ENCODE data around the gene TSPAN11. TPM values are rescaled to one million over a fixed set of nuclear protein-coding genes. Genes with fewer than 3 reads are reported as not detected.
A peak's percentile ranks its signal among the peaks of the same experiment; 100 is the strongest.

The TSPAN11 gene
- total and polyA plus RNA-seq, 2 experiments from 2014 or later, result 2.1 to 6.0 TPM

DNA sequence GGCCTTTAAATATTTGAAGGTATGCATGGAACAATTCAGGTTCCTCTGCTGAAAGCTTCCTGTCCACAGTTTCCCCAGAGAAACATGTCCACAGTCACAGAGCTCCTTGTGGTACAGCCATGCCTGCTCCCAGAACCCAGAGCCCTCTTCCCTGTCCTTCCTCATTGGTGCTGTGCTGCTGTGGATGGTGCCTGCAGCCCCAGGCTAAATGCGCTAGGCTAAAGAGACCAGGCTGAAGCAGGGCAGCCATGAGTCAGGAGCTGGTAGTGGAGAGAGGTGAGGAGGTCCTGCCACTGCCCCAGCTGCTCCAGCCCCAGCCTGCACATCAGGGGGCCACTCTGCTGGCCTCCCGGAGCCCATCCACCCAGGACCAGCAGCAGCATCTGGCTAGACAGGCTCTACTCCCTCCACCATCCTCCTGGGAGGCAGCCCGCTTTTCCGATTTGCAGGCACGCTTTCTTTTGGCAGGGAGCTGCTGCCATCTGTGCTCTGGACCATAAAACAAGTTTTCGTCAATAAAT lies 81.8 kb downstream of the TSPAN11 start:
- no peak overlapping the region for H2AFZ ChIP-seq
- no peaks in the 10 kb centered on the region for H3K79me2 ChIP-seq (replicated peaks; ENCODE audit: insufficient read depth)
- no peaks in the 10 kb centered on the region for H3F3A ChIP-seq (replicated peaks; ENCODE audit: low read depth)
- no peaks in the 10 kb centered on the region for H3K4me1 ChIP-seq (ENCODE audit: insufficient read depth)
- no peaks in the 10 kb centered on the region for H3K36me3 ChIP-seq (ENCODE audit: insufficient read depth)
- TF ChIP-seq CREB1 (CRISPR knock-in tag; IDR thresholded peaks at IDR 0.05; ENCODE audit: low read depth), result no peak
- TF ChIP-seq, protein P1, sequence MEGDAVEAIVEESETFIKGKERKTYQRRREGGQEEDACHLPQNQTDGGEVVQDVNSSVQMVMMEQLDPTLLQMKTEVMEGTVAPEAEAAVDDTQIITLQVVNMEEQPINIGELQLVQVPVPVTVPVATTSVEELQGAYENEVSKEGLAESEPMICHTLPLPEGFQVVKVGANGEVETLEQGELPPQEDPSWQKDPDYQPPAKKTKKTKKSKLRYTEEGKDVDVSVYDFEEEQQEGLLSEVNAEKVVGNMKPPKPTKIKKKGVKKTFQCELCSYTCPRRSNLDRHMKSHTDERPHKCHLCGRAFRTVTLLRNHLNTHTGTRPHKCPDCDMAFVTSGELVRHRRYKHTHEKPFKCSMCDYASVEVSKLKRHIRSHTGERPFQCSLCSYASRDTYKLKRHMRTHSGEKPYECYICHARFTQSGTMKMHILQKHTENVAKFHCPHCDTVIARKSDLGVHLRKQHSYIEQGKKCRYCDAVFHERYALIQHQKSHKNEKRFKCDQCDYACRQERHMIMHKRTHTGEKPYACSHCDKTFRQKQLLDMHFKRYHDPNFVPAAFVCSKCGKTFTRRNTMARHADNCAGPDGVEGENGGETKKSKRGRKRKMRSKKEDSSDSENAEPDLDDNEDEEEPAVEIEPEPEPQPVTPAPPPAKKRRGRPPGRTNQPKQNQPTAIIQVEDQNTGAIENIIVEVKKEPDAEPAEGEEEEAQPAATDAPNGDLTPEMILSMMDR (conservative IDR thresholded peaks at IDR 0.05; ENCODE audit: low read depth in 2 of 2), result no peak
- no peak for TF ChIP-seq ETS1 (IDR thresholded peaks at IDR 0.05)
- no peak for TF ChIP-seq EZH2phosphoT487 (IDR thresholded peaks at IDR 0.05; ENCODE audit: unreplicated experiment)
- no peak for TF ChIP-seq STAT1 (IDR thresholded peaks at IDR 0.05; ENCODE audit: unreplicated experiment)
- no peaks in the 10 kb centered on the region for H4K20me1 ChIP-seq (replicated peaks; ENCODE audit: insufficient read depth)
- no peak overlapping the region for H3K27ac Mint-ChIP-seq
- no peaks in the 10 kb centered on the region for H3K36me3 Mint-ChIP-seq (ENCODE audit: low read depth)
- no peak overlapping the region for H3K4me2 ChIP-seq
- peaks cover 14% of the 10 kb centered on the region for H3K27me3 Mint-ChIP-seq (ENCODE audit: insufficient read depth, low read depth, poor library complexity)
- H3K4me3 Mint-ChIP-seq, result no peak overlapping the region
- no peaks in the 10 kb centered on the region for H3K27me3 ChIP-seq (ENCODE audit: insufficient read depth)
- no peaks in the 10 kb centered on the region for H3K9me3 Mint-ChIP-seq
- ATAC-seq, result peak; percentile 32; the same call in 2 of the 3 replicates
- no peak overlapping the region for H3K4me3 ChIP-seq
- H3K27ac ChIP-seq (ENCODE audit: low read depth), result no peak overlapping the region
- no peak for DNase-seq (ENCODE audit: low spot score)
- H3K4me1 Mint-ChIP-seq, result peaks cover 14% of the 10 kb centered on the region
- H3K9me2 ChIP-seq (ENCODE audit: insufficient read depth), result no peaks in the 10 kb centered on the region

DNA sequence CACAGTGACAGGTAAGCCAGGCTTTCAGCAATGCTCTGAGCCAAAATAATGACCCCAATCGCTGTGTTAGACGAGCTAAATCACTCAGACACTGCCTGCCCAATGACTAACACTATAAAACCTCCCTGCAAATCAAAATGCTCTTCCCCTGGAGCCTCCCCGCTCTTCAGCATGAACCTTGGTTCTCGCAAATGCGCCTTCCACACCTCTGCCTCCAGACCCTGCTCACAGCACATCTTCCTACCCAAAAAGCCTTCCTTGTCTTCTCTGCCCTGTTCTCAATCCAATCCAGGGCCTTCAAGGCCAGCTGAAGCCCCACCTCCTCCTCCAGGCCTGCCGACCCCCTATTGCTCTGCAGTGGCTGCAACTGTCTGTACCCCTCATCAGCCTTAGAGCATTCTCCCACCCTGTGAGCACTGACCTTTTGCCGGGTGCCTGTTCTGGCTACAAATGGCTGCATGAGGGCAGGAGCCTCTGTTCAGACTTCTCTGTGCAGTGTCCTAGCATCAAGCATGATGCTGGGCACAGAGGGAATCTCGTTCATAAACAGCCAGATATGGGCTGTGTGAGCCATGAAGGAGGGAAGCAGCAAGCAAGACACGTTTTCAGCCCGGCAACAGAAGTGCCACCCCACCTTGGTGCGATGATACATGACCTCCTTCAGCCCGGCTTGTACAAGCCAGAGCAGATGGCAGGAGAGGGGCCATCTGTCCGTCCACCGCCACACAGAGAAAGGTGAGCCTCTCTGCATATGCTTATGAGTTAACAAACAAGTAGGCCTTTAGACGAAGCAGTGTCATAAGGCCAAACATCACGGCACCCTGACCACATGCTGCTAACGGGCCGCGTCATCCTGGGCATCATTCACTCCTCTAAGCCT lies 82.7 kb downstream of the TSPAN11 start:
- Mint-ChIP-seq H3K27me3 (ENCODE audit: insufficient read depth, low read depth, poor library complexity) (peaks cover 14% of the 10 kb centered on the region), H3K36me3 (ENCODE audit: low read depth) (no peaks in the 10 kb centered on the region), H3K4me1 (peaks cover 14% of the 10 kb centered on the region), H3K27ac (no peak overlapping the region), H3K4me3 (no peak overlapping the region), H3K9me3 (no peaks in the 10 kb centered on the region)
- H4K20me1 ChIP-seq (replicated peaks; ENCODE audit: insufficient read depth), result no peaks in the 10 kb centered on the region
- no peaks in the 10 kb centered on the region for H3K27me3 ChIP-seq (ENCODE audit: insufficient read depth)
- H2AFZ ChIP-seq, result no peak overlapping the region
- no peaks in the 10 kb centered on the region for H3K79me2 ChIP-seq (replicated peaks; ENCODE audit: insufficient read depth)
- no peaks in the 10 kb centered on the region for H3K4me1 ChIP-seq (ENCODE audit: insufficient read depth)
- ATAC-seq (no peak), DNase-seq (ENCODE audit: low spot score) (no peak)
- no peak for TF ChIP-seq NANOG (IDR thresholded peaks at IDR 0.05; ENCODE audit: borderline replicate concordance)
- no peak for TF ChIP-seq ZNF114 (CRISPR knock-in tag; IDR thresholded peaks at IDR 0.05)
- TF ChIP-seq EZH2 (IDR thresholded peaks at IDR 0.05; ENCODE audit: low read depth, unreplicated experiment), result no peak
- no peak for TF ChIP-seq ZNF331 (CRISPR knock-in tag; IDR thresholded peaks at IDR 0.05; ENCODE audit: low read depth)
- TF ChIP-seq, protein P2, sequence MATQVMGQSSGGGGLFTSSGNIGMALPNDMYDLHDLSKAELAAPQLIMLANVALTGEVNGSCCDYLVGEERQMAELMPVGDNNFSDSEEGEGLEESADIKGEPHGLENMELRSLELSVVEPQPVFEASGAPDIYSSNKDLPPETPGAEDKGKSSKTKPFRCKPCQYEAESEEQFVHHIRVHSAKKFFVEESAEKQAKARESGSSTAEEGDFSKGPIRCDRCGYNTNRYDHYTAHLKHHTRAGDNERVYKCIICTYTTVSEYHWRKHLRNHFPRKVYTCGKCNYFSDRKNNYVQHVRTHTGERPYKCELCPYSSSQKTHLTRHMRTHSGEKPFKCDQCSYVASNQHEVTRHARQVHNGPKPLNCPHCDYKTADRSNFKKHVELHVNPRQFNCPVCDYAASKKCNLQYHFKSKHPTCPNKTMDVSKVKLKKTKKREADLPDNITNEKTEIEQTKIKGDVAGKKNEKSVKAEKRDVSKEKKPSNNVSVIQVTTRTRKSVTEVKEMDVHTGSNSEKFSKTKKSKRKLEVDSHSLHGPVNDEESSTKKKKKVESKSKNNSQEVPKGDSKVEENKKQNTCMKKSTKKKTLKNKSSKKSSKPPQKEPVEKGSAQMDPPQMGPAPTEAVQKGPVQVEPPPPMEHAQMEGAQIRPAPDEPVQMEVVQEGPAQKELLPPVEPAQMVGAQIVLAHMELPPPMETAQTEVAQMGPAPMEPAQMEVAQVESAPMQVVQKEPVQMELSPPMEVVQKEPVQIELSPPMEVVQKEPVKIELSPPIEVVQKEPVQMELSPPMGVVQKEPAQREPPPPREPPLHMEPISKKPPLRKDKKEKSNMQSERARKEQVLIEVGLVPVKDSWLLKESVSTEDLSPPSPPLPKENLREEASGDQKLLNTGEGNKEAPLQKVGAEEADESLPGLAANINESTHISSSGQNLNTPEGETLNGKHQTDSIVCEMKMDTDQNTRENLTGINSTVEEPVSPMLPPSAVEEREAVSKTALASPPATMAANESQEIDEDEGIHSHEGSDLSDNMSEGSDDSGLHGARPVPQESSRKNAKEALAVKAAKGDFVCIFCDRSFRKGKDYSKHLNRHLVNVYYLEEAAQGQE (IDR thresholded peaks at IDR 0.05; ENCODE audit: unreplicated experiment), result no peak
- TF ChIP-seq ETS1 (IDR thresholded peaks at IDR 0.05), result no peak
- H3F3A ChIP-seq (replicated peaks; ENCODE audit: low read depth), result no peaks in the 10 kb centered on the region
- no peak overlapping the region for H3K4me3 ChIP-seq
- H3K4me2 ChIP-seq, result no peak overlapping the region
- no peaks in the 10 kb centered on the region for H3K9me2 ChIP-seq (ENCODE audit: insufficient read depth)
- no peak overlapping the region for H3K27ac ChIP-seq (ENCODE audit: low read depth)
- H3K36me3 ChIP-seq (ENCODE audit: insufficient read depth), result no peaks in the 10 kb centered on the region

Data from GM23338 (cell line).